OCI-LY1 (cell line): ENCODE results near the gene SRCIN1.

Experiments used
- EZH2 ChIP-seq: fragments of 200-600 bp; sonication (generic), shearing (Covaris generic); IDR thresholded peaks from 2 replicates; pipeline ENCODE4 v1.8.0; 2017; ENCODE audit warnings: borderline replicate concordance, mixed run types, mild to moderate bottlenecking, antibody characterized with exemption, low read length, moderate library complexity, mixed read lengths
- TF ChIP-seq, protein P1 (sequence below): fragments of 200-600 bp; sonication (generic), shearing (Covaris generic); IDR thresholded peaks from 2 replicates; pipeline ENCODE4 v1.5.1; 2017; ENCODE audit warnings: mild to moderate bottlenecking, antibody characterized with exemption, low read length, moderate library complexity, mixed read lengths

DNA sequence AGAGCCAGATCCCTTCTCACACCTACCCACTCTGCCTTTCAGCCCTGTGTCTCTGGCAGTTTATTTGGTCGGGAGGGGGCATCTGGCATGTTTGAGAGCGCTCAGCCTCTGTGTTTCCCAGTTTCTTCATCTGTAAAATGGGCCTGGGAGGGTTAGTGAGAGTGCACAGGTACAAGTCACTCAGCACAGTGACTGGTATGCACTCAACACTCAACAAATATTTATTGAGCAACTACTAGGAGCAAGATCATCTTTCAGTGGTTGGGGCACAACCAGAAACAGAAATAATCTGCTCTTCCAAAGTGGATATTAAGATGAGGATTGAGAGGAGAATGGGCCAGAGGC lies 13.7 kb upstream of the SRCIN1 start:
- TF ChIP-seq, protein P1, sequence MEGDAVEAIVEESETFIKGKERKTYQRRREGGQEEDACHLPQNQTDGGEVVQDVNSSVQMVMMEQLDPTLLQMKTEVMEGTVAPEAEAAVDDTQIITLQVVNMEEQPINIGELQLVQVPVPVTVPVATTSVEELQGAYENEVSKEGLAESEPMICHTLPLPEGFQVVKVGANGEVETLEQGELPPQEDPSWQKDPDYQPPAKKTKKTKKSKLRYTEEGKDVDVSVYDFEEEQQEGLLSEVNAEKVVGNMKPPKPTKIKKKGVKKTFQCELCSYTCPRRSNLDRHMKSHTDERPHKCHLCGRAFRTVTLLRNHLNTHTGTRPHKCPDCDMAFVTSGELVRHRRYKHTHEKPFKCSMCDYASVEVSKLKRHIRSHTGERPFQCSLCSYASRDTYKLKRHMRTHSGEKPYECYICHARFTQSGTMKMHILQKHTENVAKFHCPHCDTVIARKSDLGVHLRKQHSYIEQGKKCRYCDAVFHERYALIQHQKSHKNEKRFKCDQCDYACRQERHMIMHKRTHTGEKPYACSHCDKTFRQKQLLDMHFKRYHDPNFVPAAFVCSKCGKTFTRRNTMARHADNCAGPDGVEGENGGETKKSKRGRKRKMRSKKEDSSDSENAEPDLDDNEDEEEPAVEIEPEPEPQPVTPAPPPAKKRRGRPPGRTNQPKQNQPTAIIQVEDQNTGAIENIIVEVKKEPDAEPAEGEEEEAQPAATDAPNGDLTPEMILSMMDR = no peak
- TF ChIP-seq EZH2 = no peak
